Mesenchymal stem cell (in vitro differentiated cells and primary cell): Measurements from ENCODE around the gene CELA2B.
A peak's percentile ranks its signal among the peaks of the same experiment; 100 is the strongest.
"Not testable (repeated sequence)": the region's sequence is repeated elsewhere in the genome, so short reads cannot be mapped to it uniquely, and the experiment has no call there.

Experiments used
- DNase-seq: peaks from one replicate; pipeline ENCODE4 v3.0.0-alpha.2; 2013
- H2AFZ ChIP-seq: one replicate; pipeline ENCODE4 v1.6.1; 2013; ENCODE audit warnings: low read depth, mild to moderate bottlenecking, control low read depth, inconsistent platforms, low read length, moderate library complexity
- H2AK5ac ChIP-seq: 2 replicates; pipeline ENCODE4 v1.6.1; 2013; ENCODE audit warnings: low read length, moderate library complexity, mild to moderate bottlenecking, inconsistent platforms; ENCODE audit not compliant: severe bottlenecking
- H2BK120ac ChIP-seq: one replicate; pipeline ENCODE4 v1.6.1; 2013; ENCODE audit warnings: low read depth, mild to moderate bottlenecking, inconsistent platforms, low read length, moderate library complexity
- H2BK12ac ChIP-seq, 2 experiments: one replicate each; pipeline ENCODE4 v1.6.1; 2013; ENCODE audit warnings: inconsistent platforms in 2 of 2, low read length in 2 of 2, mild to moderate bottlenecking in 2 of 2, moderate library complexity in 2 of 2, control low read depth in 1 of 2
- H2BK15ac ChIP-seq: one replicate; pipeline ENCODE4 v1.6.1; 2013; ENCODE audit warnings: mild to moderate bottlenecking, low read depth, inconsistent platforms; ENCODE audit not compliant: poor library complexity, severe bottlenecking
- H2BK5ac ChIP-seq: 2 replicates; pipeline ENCODE4 v1.6.1; 2013; ENCODE audit warnings: low read depth, mild to moderate bottlenecking, low read length, control low read depth, inconsistent platforms; ENCODE audit not compliant: poor library complexity, severe bottlenecking
- H3K14ac ChIP-seq, 2 experiments: one replicate each; pipeline ENCODE4 v1.6.1; 2013; ENCODE audit warnings: inconsistent platforms in 2 of 2, low read length in 2 of 2, control low read depth in 1 of 2, mild to moderate bottlenecking in 1 of 2, moderate library complexity in 1 of 2
- H3K18ac ChIP-seq, 2 experiments: one replicate each; pipeline ENCODE4 v1.6.1; 2013; ENCODE audit warnings: inconsistent platforms in 2 of 2, low read length in 2 of 2, control low read depth in 1 of 2, low read depth in 1 of 2, mild to moderate bottlenecking in 1 of 2
- H3K23ac ChIP-seq, 2 experiments: one replicate each; pipeline ENCODE4 v1.6.1; 2013; ENCODE audit warnings: inconsistent platforms in 2 of 2, low read length in 2 of 2, mild to moderate bottlenecking in 2 of 2, moderate library complexity in 2 of 2, control low read depth in 1 of 2
- H3K27ac ChIP-seq: 2 replicates; pipeline ENCODE4 v1.5.1; 2013; ENCODE audit warnings: mild to moderate bottlenecking, moderate library complexity, low read length, control low read depth, inconsistent platforms; ENCODE audit not compliant: poor library complexity, severe bottlenecking
- H3K27me3 ChIP-seq, 2 experiments: 2 replicates each; pipeline versions ENCODE4 v1.6.1 to v1.7.0; 2013; ENCODE audit warnings: low read length in 2 of 2, mild to moderate bottlenecking in 2 of 2, moderate library complexity in 2 of 2, control low read depth in 1 of 2, inconsistent platforms in 1 of 2; ENCODE audit not compliant: control insufficient read depth in 1 of 2, insufficient read depth in 1 of 2
- H3K36me3 ChIP-seq, 2 experiments: 2 replicates each; pipeline versions ENCODE4 v1.6.1 to v1.7.0; 2013; ENCODE audit warnings: low read length in 2 of 2, control low read depth in 1 of 2, inconsistent platforms in 1 of 2, low read depth in 1 of 2, mild to moderate bottlenecking in 1 of 2; ENCODE audit not compliant: insufficient read depth in 2 of 2, control insufficient read depth in 1 of 2
- H3K4ac ChIP-seq, 2 experiments: one replicate each; pipeline ENCODE4 v1.6.1; 2013; ENCODE audit warnings: inconsistent platforms in 2 of 2, low read length in 2 of 2, mild to moderate bottlenecking in 2 of 2, moderate library complexity in 2 of 2, control low read depth in 1 of 2, low read depth in 1 of 2
- H3K4me1 ChIP-seq: 2 replicates; pipeline ENCODE4 v1.6.1; 2013; ENCODE audit warnings: low read depth, low read length, control low read depth; ENCODE audit not compliant: control insufficient read depth, insufficient read depth
- H3K4me2 ChIP-seq: 2 replicates; pipeline ENCODE4 v1.6.1; 2013; ENCODE audit warnings: low read length, mild to moderate bottlenecking, inconsistent platforms; ENCODE audit not compliant: poor library complexity, severe bottlenecking
- H3K4me3 ChIP-seq, 2 experiments: 2 replicates each; pipeline versions ENCODE4 v1.5.1 to v1.7.0; 2013; ENCODE audit warnings: low read length in 2 of 2, mild to moderate bottlenecking in 2 of 2, control low read depth in 1 of 2, low read depth in 1 of 2; ENCODE audit not compliant: insufficient read depth in 1 of 2
- H3K79me1 ChIP-seq: replicated peaks from 2 replicates; pipeline ENCODE4 v1.6.1; 2013; ENCODE audit warnings: mild to moderate bottlenecking, control low read depth, low read length, inconsistent platforms; ENCODE audit not compliant: poor library complexity, severe bottlenecking
- H3K9ac ChIP-seq: 2 replicates; pipeline ENCODE4 v1.7.0; 2013; ENCODE audit warnings: mild to moderate bottlenecking, low read length, moderate library complexity
- H3K9me3 ChIP-seq: 2 replicates; pipeline ENCODE4 v1.7.0; 2013; ENCODE audit warnings: mild to moderate bottlenecking, low read length; ENCODE audit not compliant: control insufficient read depth
- H4K8ac ChIP-seq: one replicate; pipeline ENCODE4 v1.6.1; 2013; ENCODE audit warnings: inconsistent platforms, mild to moderate bottlenecking, low read length, moderate library complexity
- H4K91ac ChIP-seq: one replicate; pipeline ENCODE4 v1.6.1; 2013; ENCODE audit warnings: mild to moderate bottlenecking, low read length, inconsistent platforms
- WGBS: methylation state at CpG from one replicate; pipeline ENCODE4 v1.1.7; 2013; ENCODE audit warnings: mixed read lengths; 5-methylcytosine and 5-hydroxymethylcytosine counted together

CELA2B gene

GRCh38 chr1:15469361-15469760 is 6.5 kb upstream of the CELA2B start:
- H3K18ac ChIP-seq: no peak overlapping the region
- no peak overlapping the region for H3K14ac ChIP-seq
- WGBS: 68% methylated on average over 3 of the region's 3 CpGs
- H3K4me2 ChIP-seq: no peak overlapping the region
- H3K27me3 ChIP-seq: peaks cover 0 to 17% of the 10 kb centered on the region in 2 experiments
- H2BK12ac ChIP-seq: no peak overlapping the region
- H4K91ac ChIP-seq: no peak overlapping the region
- H3K4me3 ChIP-seq: no peak overlapping the region
- no peaks in the 10 kb centered on the region for H3K4me1 ChIP-seq
- no peaks in the 10 kb centered on the region for H3K36me3 ChIP-seq
- DNase-seq: no peak
- H2BK120ac ChIP-seq: no peak overlapping the region
- H3K27ac ChIP-seq: no peak overlapping the region
- no peaks in the 10 kb centered on the region for H3K9me3 ChIP-seq
- H3K9ac ChIP-seq: no peak overlapping the region
- H2AFZ ChIP-seq: no peak overlapping the region
- no peak overlapping the region for H4K8ac ChIP-seq
- H2BK5ac ChIP-seq: no peak overlapping the region
- H3K79me1 ChIP-seq: no peaks in the 10 kb centered on the region
- H3K4ac ChIP-seq: no peak overlapping the region
- H2AK5ac ChIP-seq: no peak overlapping the region
- H2BK15ac ChIP-seq: no peak overlapping the region
- H3K23ac ChIP-seq: no peak overlapping the region

GRCh38 chr1:15469821-15470448 is 6.0 kb upstream of the CELA2B start:
- WGBS: 83% methylated on average over 9 of the region's 9 CpGs
- not testable (repeated sequence) for H2AFZ ChIP-seq, H3K4me2 ChIP-seq, H3K9me3 ChIP-seq, H4K91ac ChIP-seq, DNase-seq, H3K23ac ChIP-seq, H2BK5ac ChIP-seq, H3K18ac ChIP-seq, H3K4ac ChIP-seq, H3K4me1 ChIP-seq, H3K27ac ChIP-seq, H2BK15ac ChIP-seq, H3K14ac ChIP-seq, H3K79me1 ChIP-seq, H3K4me3 ChIP-seq, H3K36me3 ChIP-seq, H2BK12ac ChIP-seq, H4K8ac ChIP-seq, H2AK5ac ChIP-seq, H3K9ac ChIP-seq, H2BK120ac ChIP-seq
- H3K27me3 ChIP-seq: peaks cover 0 to 17% of the 10 kb centered on the region in 2 experiments

GRCh38 chr1:15471067-15471466 is 4.8 kb upstream of the CELA2B start:
- H3K9me3 ChIP-seq: not testable (repeated sequence)
- WGBS: 90% methylated on average over 5 of the region's 5 CpGs

GRCh38 chr1:15471723-15472122 is 4.2 kb upstream of the CELA2B start:
- not testable (repeated sequence) for H2AK5ac ChIP-seq, H2BK12ac ChIP-seq, H3K18ac ChIP-seq, H3K27me3 ChIP-seq, H3K27ac ChIP-seq, H3K4me1 ChIP-seq, H2AFZ ChIP-seq, H3K4me3 ChIP-seq, H2BK120ac ChIP-seq, H3K4ac ChIP-seq, H3K79me1 ChIP-seq, H4K91ac ChIP-seq, DNase-seq, H3K36me3 ChIP-seq, H3K23ac ChIP-seq, H3K14ac ChIP-seq, H4K8ac ChIP-seq, H3K9ac ChIP-seq, H3K9me3 ChIP-seq, H2BK5ac ChIP-seq, H2BK15ac ChIP-seq
- H3K4me2 ChIP-seq: peak overlapping the region; percentile 19
- 87% methylated on average over 6 of the region's 6 CpGs for WGBS

More at GRCh38 chr1:15471067-15471466, 4.8 kb upstream of the CELA2B start:
- not testable (repeated sequence) for H3K23ac ChIP-seq, H3K4ac ChIP-seq, H3K4me3 ChIP-seq, H2AFZ ChIP-seq, H3K18ac ChIP-seq, H2BK120ac ChIP-seq, H2BK5ac ChIP-seq, H3K9ac ChIP-seq, H2AK5ac ChIP-seq, H3K36me3 ChIP-seq, H2BK12ac ChIP-seq, H3K14ac ChIP-seq, H4K91ac ChIP-seq, DNase-seq, H2BK15ac ChIP-seq, H3K27ac ChIP-seq, H3K27me3 ChIP-seq, H3K4me1 ChIP-seq, H4K8ac ChIP-seq, H3K4me2 ChIP-seq, H3K79me1 ChIP-seq
